ENCODE measurements around the gene ADCYAP1.
"Not testable (repeated sequence)": the region's sequence is repeated elsewhere in the genome, so short reads cannot be mapped to it uniquely, and the experiment has no call there.

ADCYAP1 gene

GRCh38 chr18:904218-905090, at the start of gene ADCYAP1:
Gene ADCYAP1, plus strand, starts transcription at chr18:904871. Its CDS starts 516 bp downstream, at chr18:905387.
- Mint-ChIP-seq H3K9me3 (peaks cover 2% of the 10 kb centered on the region), H3K4me3 (no peak within 1 kb of the TSS), H3K36me3 (no peaks in the 10 kb centered on the region), H3K27me3 (peaks cover 89% of the 10 kb centered on the region), H3K4me1 (no peaks in the 10 kb centered on the region), H3K27ac (no peak within 1 kb of the TSS)
- no peak for ATAC-seq

GRCh38 chr18:857986-858385, 46.7 kb upstream of the ADCYAP1 start:
- peaks cover 20% of the 10 kb centered on the region for H3K27me3 Mint-ChIP-seq
- no peak for ATAC-seq
- H3K4me3 Mint-ChIP-seq = no peak overlapping the region
- H3K27ac Mint-ChIP-seq = no peak overlapping the region
- H3K9me3 Mint-ChIP-seq = no peaks in the 10 kb centered on the region
- H3K4me1 Mint-ChIP-seq = no peaks in the 10 kb centered on the region
- no peaks in the 10 kb centered on the region for H3K36me3 Mint-ChIP-seq

DNA sequence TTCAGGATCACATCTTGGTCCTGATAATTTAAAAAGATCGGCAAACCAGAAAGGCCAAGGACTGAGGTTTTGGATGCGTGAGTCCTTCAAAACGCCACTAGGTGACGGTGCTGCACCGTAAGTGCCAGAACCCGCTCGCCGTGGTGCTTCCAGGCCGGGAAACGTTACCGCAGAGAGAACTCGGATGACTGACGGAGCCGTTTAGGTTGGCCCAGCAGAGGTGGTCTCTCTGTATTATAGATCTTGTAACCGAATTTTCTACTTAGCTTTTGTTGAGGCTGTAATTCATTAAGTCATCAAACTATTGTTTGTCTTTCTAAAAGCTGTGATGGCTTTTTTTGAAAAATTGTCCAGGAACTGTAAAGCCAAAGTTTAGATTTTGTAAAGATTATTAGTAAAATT, 39.8 kb upstream of the ADCYAP1 start:
- H3K27me3 Mint-ChIP-seq = peaks cover 24% of the 10 kb centered on the region
- no peaks in the 10 kb centered on the region for H3K9me3 Mint-ChIP-seq
- no peak overlapping the region for H3K4me3 Mint-ChIP-seq
- peak; percentile 48 for ATAC-seq
- no peak overlapping the region for H3K27ac Mint-ChIP-seq
- H3K4me1 Mint-ChIP-seq = no peaks in the 10 kb centered on the region
- no peaks in the 10 kb centered on the region for H3K36me3 Mint-ChIP-seq

GRCh38 chr18:867257-867656, 37.4 kb upstream of the ADCYAP1 start:
- no peak overlapping the region for H3K4me3 Mint-ChIP-seq
- no peak for ATAC-seq
- peaks cover 6% of the 10 kb centered on the region for H3K9me3 Mint-ChIP-seq
- no peaks in the 10 kb centered on the region for H3K4me1 Mint-ChIP-seq
- H3K36me3 Mint-ChIP-seq = no peaks in the 10 kb centered on the region
- no peak overlapping the region for H3K27ac Mint-ChIP-seq
- H3K27me3 Mint-ChIP-seq = peaks cover 42% of the 10 kb centered on the region

DNA sequence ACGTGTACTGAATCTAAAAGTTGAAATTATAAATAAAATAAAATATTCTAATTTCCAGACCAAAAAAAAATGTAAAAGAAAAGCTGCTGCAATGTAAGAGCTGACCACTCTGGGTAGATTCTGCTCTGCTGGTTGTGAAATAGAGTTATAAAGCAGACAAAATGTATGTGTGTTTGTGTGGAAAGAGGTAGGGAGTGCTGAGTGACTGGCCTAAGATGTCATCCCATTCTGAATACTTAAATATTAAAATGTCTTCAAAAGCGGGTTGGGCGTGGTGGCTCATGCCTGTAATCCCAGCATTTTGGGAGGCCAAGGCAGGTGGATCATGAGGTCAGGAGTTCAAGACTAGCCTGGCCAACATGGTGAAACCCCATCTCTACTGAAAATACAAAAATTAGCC, 31.2 kb upstream of the ADCYAP1 start:
- H3K36me3 Mint-ChIP-seq, H3K4me1 Mint-ChIP-seq, H3K9me3 Mint-ChIP-seq, H3K27ac Mint-ChIP-seq, ATAC-seq: not testable (repeated sequence)
- H3K4me3 Mint-ChIP-seq = peak overlapping the region; percentile 18
- peaks cover 17% of the 10 kb centered on the region for H3K27me3 Mint-ChIP-seq

DNA sequence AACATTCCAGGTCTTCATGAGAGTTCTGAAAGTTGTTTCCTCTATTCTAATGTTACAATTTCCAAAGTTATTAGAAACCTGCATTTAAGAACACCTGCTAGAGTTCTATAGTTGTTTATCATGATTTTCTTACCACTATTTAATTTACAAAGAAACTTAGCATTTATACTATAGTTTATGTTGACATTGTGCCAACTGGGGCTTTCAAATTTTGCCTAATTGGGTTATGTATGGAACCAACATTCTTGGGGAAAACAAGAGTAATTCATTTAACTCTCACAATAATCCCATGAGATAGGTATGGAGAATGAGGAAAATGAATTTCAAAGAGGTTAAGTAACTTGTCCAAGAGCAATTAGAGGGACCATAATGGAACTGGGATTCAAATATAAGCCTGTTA, 28.8 kb upstream of the ADCYAP1 start:
- H3K4me3 Mint-ChIP-seq = no peak overlapping the region
- no peaks in the 10 kb centered on the region for H3K36me3 Mint-ChIP-seq
- no peaks in the 10 kb centered on the region for H3K4me1 Mint-ChIP-seq
- peaks cover 5% of the 10 kb centered on the region for H3K9me3 Mint-ChIP-seq
- H3K27ac Mint-ChIP-seq = no peak overlapping the region
- H3K27me3 Mint-ChIP-seq = peaks cover 9% of the 10 kb centered on the region
- no peak for ATAC-seq

- ATAC-seq = no peak
- Mint-ChIP-seq H3K36me3 (no peaks in the 10 kb centered on the region), H3K4me3 (no peak overlapping the region), H3K9me3 (no peaks in the 10 kb centered on the region), H3K27me3 (no peaks in the 10 kb centered on the region), H3K27ac (no peak overlapping the region), H3K4me1 (no peaks in the 10 kb centered on the region)
These were observed 27.4 kb upstream of the ADCYAP1 start for GRCh38 chr18:877238-877637.

DNA sequence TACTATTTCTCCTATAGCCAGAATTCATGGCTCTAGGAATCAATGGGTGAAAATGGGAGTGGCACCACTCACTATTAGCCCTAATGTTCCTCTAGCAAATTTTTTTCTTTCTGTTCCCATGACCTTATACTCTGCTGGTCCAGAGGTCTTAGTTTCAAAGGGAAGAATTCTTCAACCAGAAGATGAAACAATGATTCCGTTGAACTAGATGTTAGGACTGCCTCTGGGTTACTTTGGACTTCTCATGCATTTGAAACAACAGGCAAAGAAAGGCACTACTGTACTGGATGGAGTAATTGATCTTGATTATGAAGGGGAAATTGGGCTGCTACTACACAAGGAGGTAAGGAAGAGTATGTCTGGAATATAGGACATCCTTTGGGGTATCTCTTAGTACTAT, 18.6 kb upstream of the ADCYAP1 start:
- Mint-ChIP-seq H3K27me3 (no peaks in the 10 kb centered on the region), H3K36me3 (no peaks in the 10 kb centered on the region), H3K4me3 (no peak overlapping the region), H3K4me1 (no peaks in the 10 kb centered on the region), H3K9me3 (no peaks in the 10 kb centered on the region), H3K27ac (no peak overlapping the region)
- ATAC-seq = no peak

GRCh38 chr18:887716-888115, 17.0 kb upstream of the ADCYAP1 start:
- Mint-ChIP-seq H3K4me1 (no peaks in the 10 kb centered on the region), H3K27me3 (no peaks in the 10 kb centered on the region), H3K4me3 (no peak overlapping the region), H3K9me3 (no peaks in the 10 kb centered on the region), H3K27ac (no peak overlapping the region), H3K36me3 (no peaks in the 10 kb centered on the region)
- no peak for ATAC-seq

DNA sequence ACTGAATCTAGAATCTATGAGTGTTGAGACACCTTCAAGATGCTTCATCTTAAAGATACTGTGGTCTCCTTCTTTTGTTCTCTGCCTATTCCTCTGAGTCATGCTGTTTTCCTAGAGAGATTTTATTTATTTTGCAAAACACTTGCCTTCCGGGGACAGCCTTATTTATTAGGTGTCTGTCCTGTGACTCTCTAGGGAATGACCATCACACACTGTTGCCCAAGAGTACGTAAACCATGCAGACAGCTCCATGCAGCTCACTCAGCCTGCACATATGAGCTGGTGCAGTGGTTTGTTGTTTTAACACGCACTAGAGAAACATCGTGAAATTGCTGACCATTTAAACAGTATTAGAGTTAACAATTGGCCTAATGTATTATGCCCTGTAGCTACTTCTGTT, 12.4 kb upstream of the ADCYAP1 start:
- Mint-ChIP-seq H3K36me3 (no peaks in the 10 kb centered on the region), H3K27ac (no peak overlapping the region), H3K9me3 (no peaks in the 10 kb centered on the region), H3K4me1 (no peaks in the 10 kb centered on the region), H3K4me3 (no peak overlapping the region), H3K27me3 (no peaks in the 10 kb centered on the region)
- no peak for ATAC-seq

GRCh38 chr18:896315-896714, 8.4 kb upstream of the ADCYAP1 start:
- ATAC-seq = no peak
- Mint-ChIP-seq H3K4me1 (no peaks in the 10 kb centered on the region), H3K27me3 (peaks cover 15% of the 10 kb centered on the region), H3K27ac (no peak overlapping the region), H3K9me3 (no peaks in the 10 kb centered on the region), H3K36me3 (no peaks in the 10 kb centered on the region), H3K4me3 (no peak overlapping the region)

DNA sequence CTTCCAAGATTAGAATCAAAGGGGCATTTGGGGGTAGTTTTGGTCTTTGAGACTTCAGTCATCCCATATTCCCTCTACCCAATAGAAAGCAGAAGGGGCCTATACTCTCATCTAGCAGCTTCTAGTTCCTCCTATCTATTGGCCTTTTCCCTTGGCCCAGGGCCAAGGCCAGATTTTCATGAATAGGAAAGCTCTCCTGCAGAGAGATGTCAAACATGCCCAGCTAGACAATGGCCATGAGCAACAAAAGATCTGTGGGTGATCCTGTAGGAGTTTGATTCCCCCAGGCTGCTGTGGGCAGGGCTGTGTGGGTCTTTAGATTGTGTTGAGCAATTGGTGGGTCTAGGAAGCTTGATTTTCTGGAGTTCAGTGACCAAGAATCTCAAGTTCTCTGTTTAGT, 2.9 kb upstream of the ADCYAP1 start:
- H3K27me3 Mint-ChIP-seq = peaks cover 70% of the 10 kb centered on the region
- H3K4me3 Mint-ChIP-seq = no peak overlapping the region
- no peaks in the 10 kb centered on the region for H3K36me3 Mint-ChIP-seq
- no peak for ATAC-seq
- no peak overlapping the region for H3K27ac Mint-ChIP-seq
- no peaks in the 10 kb centered on the region for H3K9me3 Mint-ChIP-seq
- H3K4me1 Mint-ChIP-seq = no peaks in the 10 kb centered on the region

DNA sequence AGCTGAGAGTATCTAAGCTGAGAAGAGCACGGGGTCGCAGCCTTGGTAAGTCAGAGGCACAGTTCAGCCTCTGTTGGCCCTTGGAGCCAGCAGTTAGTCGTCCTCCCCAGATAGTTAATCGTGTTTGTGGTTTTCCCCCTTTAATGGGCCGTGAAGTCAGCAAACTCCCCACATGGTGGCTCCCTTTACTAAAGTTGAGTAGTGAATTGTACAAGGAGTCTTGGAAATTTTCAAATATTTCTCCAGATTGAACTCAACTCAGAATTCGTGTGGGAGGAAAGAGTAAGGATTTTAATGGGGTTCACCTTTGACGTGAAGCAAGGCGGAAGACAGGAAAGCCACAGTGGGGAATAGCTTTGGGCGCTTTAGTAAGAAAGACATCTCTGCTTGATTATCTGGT, 2.4 kb upstream of the ADCYAP1 start:
- no peak overlapping the region for H3K27ac Mint-ChIP-seq
- H3K9me3 Mint-ChIP-seq = no peaks in the 10 kb centered on the region
- H3K36me3 Mint-ChIP-seq = no peaks in the 10 kb centered on the region
- no peak overlapping the region for H3K4me3 Mint-ChIP-seq
- ATAC-seq = no peak
- no peaks in the 10 kb centered on the region for H3K4me1 Mint-ChIP-seq
- H3K27me3 Mint-ChIP-seq = peaks cover 73% of the 10 kb centered on the region

- Mint-ChIP-seq H3K9me3 (no peaks in the 10 kb centered on the region), H3K27me3 (peaks cover 83% of the 10 kb centered on the region), H3K36me3 (no peaks in the 10 kb centered on the region), H3K4me3 (no peak overlapping the region), H3K4me1 (no peaks in the 10 kb centered on the region), H3K27ac (no peak overlapping the region)
- ATAC-seq = no peak
These were observed 970 bp upstream of the ADCYAP1 start for GRCh38 chr18:903701-904100.

GRCh38 chr18:905307-905947, 756 bp downstream of the ADCYAP1 start:
- Mint-ChIP-seq H3K4me1 (no peaks in the 10 kb centered on the region), H3K36me3 (no peaks in the 10 kb centered on the region), H3K4me3 (no peak overlapping the region), H3K9me3 (peaks cover 2% of the 10 kb centered on the region), H3K27ac (no peak overlapping the region), H3K27me3 (peaks cover 86% of the 10 kb centered on the region)
- ATAC-seq = no peak

GRCh38 chr18:905948-906415, 1.3 kb downstream of the ADCYAP1 start:
- ATAC-seq = no peak
- no peaks in the 10 kb centered on the region for H3K36me3 Mint-ChIP-seq
- no peaks in the 10 kb centered on the region for H3K4me1 Mint-ChIP-seq
- no peak overlapping the region for H3K27ac Mint-ChIP-seq
- peaks cover 2% of the 10 kb centered on the region for H3K9me3 Mint-ChIP-seq
- no peak overlapping the region for H3K4me3 Mint-ChIP-seq
- peaks cover 89% of the 10 kb centered on the region for H3K27me3 Mint-ChIP-seq
